ENCODE results near the gene RNF227. TPM values are rescaled to one million over a fixed set of nuclear protein-coding genes. Genes with fewer than 3 reads are reported as not detected.
A peak's percentile ranks its signal among the peaks of the same experiment; 100 is the strongest.

RNF227 gene
- total RNA-seq, 1 experiment from 2014 or later: 0.83 TPM

DNA sequence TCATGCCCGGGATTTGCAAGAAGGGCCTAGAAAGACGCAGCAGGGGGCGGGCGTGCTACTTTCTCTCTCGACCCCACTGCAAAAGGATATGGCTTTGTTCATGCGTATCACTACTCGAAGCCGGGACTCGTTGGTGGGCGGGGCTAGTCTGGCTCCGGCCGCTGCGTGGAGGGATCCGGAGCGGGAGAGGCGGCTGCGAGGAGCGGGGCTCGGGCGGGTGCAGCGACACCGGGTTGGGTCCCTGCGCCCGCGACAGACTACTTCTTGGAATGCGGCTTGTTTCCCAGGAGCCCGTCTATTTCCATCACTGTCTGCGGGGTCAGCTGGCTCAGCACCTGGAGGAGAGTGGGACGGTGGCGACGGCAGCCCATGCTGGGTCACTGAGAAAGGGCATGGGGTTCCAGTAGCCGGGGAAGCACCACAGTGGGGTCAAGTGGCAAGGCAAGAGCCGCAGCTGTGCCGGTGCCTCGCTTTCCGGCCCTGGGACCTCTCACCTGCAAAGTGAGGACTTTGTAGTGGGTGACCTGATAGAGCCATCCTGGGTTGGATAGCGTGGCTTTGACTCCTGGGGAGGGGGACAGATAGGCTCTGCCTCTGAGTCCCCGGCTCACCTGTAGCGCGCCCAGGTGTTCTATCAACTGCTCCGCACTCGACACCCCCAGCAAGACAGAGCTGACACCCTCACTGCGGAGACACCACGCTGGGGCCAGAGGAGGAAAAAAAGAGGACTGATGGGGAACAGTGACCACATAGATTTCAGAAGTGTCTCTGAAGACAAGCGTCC lies 6.9 kb upstream of the RNF227 start (continued):
- TF ChIP-seq, protein P1, sequence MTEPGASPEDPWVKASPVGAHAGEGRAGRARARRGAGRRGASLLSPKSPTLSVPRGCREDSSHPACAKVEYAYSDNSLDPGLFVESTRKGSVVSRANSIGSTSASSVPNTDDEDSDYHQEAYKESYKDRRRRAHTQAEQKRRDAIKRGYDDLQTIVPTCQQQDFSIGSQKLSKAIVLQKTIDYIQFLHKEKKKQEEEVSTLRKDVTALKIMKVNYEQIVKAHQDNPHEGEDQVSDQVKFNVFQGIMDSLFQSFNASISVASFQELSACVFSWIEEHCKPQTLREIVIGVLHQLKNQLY (CRISPR knock-in tag; IDR thresholded peaks at IDR 0.05): no peak
- TF ChIP-seq NFATC4 (CRISPR knock-in tag; IDR thresholded peaks at IDR 0.05) (no peak), SOX15 (CRISPR knock-in tag; IDR thresholded peaks at IDR 0.05) (no peak), TCF7 (CRISPR knock-in tag; IDR thresholded peaks at IDR 0.05; ENCODE audit: low read depth) (no peak), MXD4 (CRISPR knock-in tag; IDR thresholded peaks at IDR 0.05; ENCODE audit: borderline replicate concordance) (no peak), MYBL2 (CRISPR knock-in tag; IDR thresholded peaks at IDR 0.05) (no peak; the same call in 1 of the 2 replicates), FOXK1 (CRISPR knock-in tag; IDR thresholded peaks at IDR 0.05) (peak; percentile 77), NFYB (CRISPR knock-in tag; conservative IDR thresholded peaks at IDR 0.05; ENCODE audit: low read depth) (no peak; the same call in 1 of the 2 replicates), HMGA2 (CRISPR knock-in tag; IDR thresholded peaks at IDR 0.05) (no peak), ZNF219 (CRISPR knock-in tag; IDR thresholded peaks at IDR 0.05; ENCODE audit: borderline replicate concordance) (no peak), KAT7 (CRISPR knock-in tag; IDR thresholded peaks at IDR 0.05; ENCODE audit: borderline replicate concordance) (no peak), SMAD4 (CRISPR knock-in tag; IDR thresholded peaks at IDR 0.05) (no peak), NR2C2 (CRISPR knock-in tag; IDR thresholded peaks at IDR 0.05) (no peak), TEAD1 (CRISPR knock-in tag; IDR thresholded peaks at IDR 0.05) (peak; percentile 59; the same call in 1 of the 2 replicates), CREB1 (CRISPR knock-in tag; IDR thresholded peaks at IDR 0.05) (no peak), ZNF121 (CRISPR knock-in tag; IDR thresholded peaks at IDR 0.05) (no peak), ZNF416 (CRISPR knock-in tag; IDR thresholded peaks at IDR 0.05) (no peak)
- TF ChIP-seq, protein P2, sequence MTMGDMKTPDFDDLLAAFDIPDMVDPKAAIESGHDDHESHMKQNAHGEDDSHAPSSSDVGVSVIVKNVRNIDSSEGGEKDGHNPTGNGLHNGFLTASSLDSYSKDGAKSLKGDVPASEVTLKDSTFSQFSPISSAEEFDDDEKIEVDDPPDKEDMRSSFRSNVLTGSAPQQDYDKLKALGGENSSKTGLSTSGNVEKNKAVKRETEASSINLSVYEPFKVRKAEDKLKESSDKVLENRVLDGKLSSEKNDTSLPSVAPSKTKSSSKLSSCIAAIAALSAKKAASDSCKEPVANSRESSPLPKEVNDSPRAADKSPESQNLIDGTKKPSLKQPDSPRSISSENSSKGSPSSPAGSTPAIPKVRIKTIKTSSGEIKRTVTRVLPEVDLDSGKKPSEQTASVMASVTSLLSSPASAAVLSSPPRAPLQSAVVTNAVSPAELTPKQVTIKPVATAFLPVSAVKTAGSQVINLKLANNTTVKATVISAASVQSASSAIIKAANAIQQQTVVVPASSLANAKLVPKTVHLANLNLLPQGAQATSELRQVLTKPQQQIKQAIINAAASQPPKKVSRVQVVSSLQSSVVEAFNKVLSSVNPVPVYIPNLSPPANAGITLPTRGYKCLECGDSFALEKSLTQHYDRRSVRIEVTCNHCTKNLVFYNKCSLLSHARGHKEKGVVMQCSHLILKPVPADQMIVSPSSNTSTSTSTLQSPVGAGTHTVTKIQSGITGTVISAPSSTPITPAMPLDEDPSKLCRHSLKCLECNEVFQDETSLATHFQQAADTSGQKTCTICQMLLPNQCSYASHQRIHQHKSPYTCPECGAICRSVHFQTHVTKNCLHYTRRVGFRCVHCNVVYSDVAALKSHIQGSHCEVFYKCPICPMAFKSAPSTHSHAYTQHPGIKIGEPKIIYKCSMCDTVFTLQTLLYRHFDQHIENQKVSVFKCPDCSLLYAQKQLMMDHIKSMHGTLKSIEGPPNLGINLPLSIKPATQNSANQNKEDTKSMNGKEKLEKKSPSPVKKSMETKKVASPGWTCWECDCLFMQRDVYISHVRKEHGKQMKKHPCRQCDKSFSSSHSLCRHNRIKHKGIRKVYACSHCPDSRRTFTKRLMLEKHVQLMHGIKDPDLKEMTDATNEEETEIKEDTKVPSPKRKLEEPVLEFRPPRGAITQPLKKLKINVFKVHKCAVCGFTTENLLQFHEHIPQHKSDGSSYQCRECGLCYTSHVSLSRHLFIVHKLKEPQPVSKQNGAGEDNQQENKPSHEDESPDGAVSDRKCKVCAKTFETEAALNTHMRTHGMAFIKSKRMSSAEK (CRISPR knock-in tag; IDR thresholded peaks at IDR 0.05; ENCODE audit: borderline replicate concordance): no peak
- TF ChIP-seq, protein P3, sequence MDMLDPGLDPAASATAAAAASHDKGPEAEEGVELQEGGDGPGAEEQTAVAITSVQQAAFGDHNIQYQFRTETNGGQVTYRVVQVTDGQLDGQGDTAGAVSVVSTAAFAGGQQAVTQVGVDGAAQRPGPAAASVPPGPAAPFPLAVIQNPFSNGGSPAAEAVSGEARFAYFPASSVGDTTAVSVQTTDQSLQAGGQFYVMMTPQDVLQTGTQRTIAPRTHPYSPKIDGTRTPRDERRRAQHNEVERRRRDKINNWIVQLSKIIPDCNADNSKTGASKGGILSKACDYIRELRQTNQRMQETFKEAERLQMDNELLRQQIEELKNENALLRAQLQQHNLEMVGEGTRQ (CRISPR knock-in tag; IDR thresholded peaks at IDR 0.05): no peak
- TF ChIP-seq, protein P4, sequence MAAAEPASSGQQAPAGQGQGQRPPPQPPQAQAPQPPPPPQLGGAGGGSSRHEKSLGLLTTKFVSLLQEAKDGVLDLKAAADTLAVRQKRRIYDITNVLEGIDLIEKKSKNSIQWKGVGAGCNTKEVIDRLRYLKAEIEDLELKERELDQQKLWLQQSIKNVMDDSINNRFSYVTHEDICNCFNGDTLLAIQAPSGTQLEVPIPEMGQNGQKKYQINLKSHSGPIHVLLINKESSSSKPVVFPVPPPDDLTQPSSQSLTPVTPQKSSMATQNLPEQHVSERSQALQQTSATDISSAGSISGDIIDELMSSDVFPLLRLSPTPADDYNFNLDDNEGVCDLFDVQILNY (CRISPR knock-in tag; IDR thresholded peaks at IDR 0.05): 0 out of 2 replicates have a peak, but pooled peaks have one; percentile 25
- TF ChIP-seq, protein P5, sequence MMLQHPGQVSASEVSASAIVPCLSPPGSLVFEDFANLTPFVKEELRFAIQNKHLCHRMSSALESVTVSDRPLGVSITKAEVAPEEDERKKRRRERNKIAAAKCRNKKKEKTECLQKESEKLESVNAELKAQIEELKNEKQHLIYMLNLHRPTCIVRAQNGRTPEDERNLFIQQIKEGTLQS (CRISPR knock-in tag; conservative IDR thresholded peaks at IDR 0.05): no peak
- TF ChIP-seq, protein P6, sequence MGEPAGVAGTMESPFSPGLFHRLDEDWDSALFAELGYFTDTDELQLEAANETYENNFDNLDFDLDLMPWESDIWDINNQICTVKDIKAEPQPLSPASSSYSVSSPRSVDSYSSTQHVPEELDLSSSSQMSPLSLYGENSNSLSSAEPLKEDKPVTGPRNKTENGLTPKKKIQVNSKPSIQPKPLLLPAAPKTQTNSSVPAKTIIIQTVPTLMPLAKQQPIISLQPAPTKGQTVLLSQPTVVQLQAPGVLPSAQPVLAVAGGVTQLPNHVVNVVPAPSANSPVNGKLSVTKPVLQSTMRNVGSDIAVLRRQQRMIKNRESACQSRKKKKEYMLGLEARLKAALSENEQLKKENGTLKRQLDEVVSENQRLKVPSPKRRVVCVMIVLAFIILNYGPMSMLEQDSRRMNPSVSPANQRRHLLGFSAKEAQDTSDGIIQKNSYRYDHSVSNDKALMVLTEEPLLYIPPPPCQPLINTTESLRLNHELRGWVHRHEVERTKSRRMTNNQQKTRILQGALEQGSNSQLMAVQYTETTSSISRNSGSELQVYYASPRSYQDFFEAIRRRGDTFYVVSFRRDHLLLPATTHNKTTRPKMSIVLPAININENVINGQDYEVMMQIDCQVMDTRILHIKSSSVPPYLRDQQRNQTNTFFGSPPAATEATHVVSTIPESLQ (CRISPR knock-in tag; IDR thresholded peaks at IDR 0.05): no peak
